Trophoblast cell (in vitro differentiated cells and primary cell): ENCODE measurements around the gene EPB41L2.

Source experiments
- DNase-seq, 2 donors: peaks; one replicate each; pipeline ENCODE4 v3.0.0-alpha.2; 2016
- H2AFZ ChIP-seq: 2 replicates; pipeline ENCODE4 v1.6.1; 2013; ENCODE audit warnings: low read length, moderate library complexity, mild to moderate bottlenecking; ENCODE audit not compliant: insufficient read depth, poor library complexity
- H2AK5ac ChIP-seq: 2 replicates; pipeline ENCODE4 v1.6.1; 2013; ENCODE audit warnings: mild to moderate bottlenecking, low read length
- H2BK120ac ChIP-seq: 2 replicates; pipeline ENCODE4 v1.6.1; 2013; ENCODE audit warnings: low read length, mild to moderate bottlenecking, moderate library complexity; ENCODE audit not compliant: insufficient read depth, poor library complexity
- H2BK12ac ChIP-seq: 2 replicates; pipeline ENCODE4 v1.6.1; 2013; ENCODE audit warnings: mild to moderate bottlenecking, low read length, moderate library complexity
- H2BK5ac ChIP-seq: 2 replicates; pipeline ENCODE4 v1.6.1; 2013; ENCODE audit warnings: low read length, low read depth, moderate library complexity, mild to moderate bottlenecking; ENCODE audit not compliant: poor library complexity
- H3K14ac ChIP-seq: 2 replicates; pipeline ENCODE4 v1.6.1; 2013; ENCODE audit warnings: mild to moderate bottlenecking, low read length
- H3K18ac ChIP-seq: 2 replicates; pipeline ENCODE4 v1.6.1; 2013; ENCODE audit warnings: mild to moderate bottlenecking, low read length
- H3K23ac ChIP-seq: 2 replicates; pipeline ENCODE4 v1.6.1; 2013; ENCODE audit warnings: low read length
- H3K27ac ChIP-seq: 2 replicates; pipeline ENCODE4 v1.5.1; 2013; ENCODE audit warnings: low read depth, mild to moderate bottlenecking, inconsistent platforms, low read length, moderate library complexity
- H3K27me3 ChIP-seq: 2 replicates; pipeline ENCODE4 v1.6.1; 2013; ENCODE audit warnings: inconsistent platforms, mild to moderate bottlenecking, low read length, moderate library complexity; ENCODE audit not compliant: insufficient read depth
- H3K36me3 ChIP-seq, 2 experiments: 1 replicate in 1 of 2; 2 replicates in 1 of 2; pipeline ENCODE4 v1.6.1; 2013; ENCODE audit warnings: low read length in 2 of 2, mild to moderate bottlenecking in 2 of 2, moderate library complexity in 1 of 2; ENCODE audit not compliant: insufficient read depth in 2 of 2, control insufficient read depth in 1 of 2
- H3K4ac ChIP-seq: 2 replicates; pipeline ENCODE4 v1.6.1; 2013; ENCODE audit warnings: low read depth, mild to moderate bottlenecking, low read length, moderate library complexity
- H3K4me1 ChIP-seq, 2 experiments: 1 replicate in 1 of 2; 2 replicates in 1 of 2; pipeline ENCODE4 v1.6.1; 2013; ENCODE audit warnings: low read length in 2 of 2, mild to moderate bottlenecking in 2 of 2, moderate library complexity in 1 of 2; ENCODE audit not compliant: insufficient read depth in 2 of 2, control insufficient read depth in 1 of 2
- H3K4me2 ChIP-seq: 2 replicates; pipeline ENCODE4 v1.6.1; 2013; ENCODE audit warnings: inconsistent platforms, mild to moderate bottlenecking, low read length, moderate library complexity
- H3K4me3 ChIP-seq: 2 replicates; pipeline ENCODE4 v1.5.1; 2013; ENCODE audit warnings: mild to moderate bottlenecking, low read depth, low read length, inconsistent platforms
- H3K79me1 ChIP-seq: one replicate; pipeline ENCODE4 v1.6.1; 2013; ENCODE audit warnings: low read length
- H3K79me2 ChIP-seq: 2 replicates; pipeline ENCODE4 v1.6.1; 2013; ENCODE audit warnings: low read length, mild to moderate bottlenecking; ENCODE audit not compliant: control insufficient read depth, insufficient read depth, poor library complexity
- H3K9ac ChIP-seq: 2 replicates; pipeline ENCODE4 v1.6.1; 2013; ENCODE audit warnings: mild to moderate bottlenecking, low read length
- H3K9me3 ChIP-seq: 2 replicates; pipeline ENCODE4 v1.6.1; 2013; ENCODE audit warnings: low read depth, mild to moderate bottlenecking, control low read depth, inconsistent platforms, low read length; ENCODE audit not compliant: insufficient read depth
- H4K12ac ChIP-seq: 2 replicates; pipeline ENCODE4 v1.6.1; 2013; ENCODE audit warnings: low read depth, mild to moderate bottlenecking, low read length, moderate library complexity
- H4K8ac ChIP-seq: 2 replicates; pipeline ENCODE4 v1.6.1; 2013; ENCODE audit warnings: low read depth, mild to moderate bottlenecking, low read length, moderate library complexity
- H4K91ac ChIP-seq: one replicate; pipeline ENCODE4 v1.6.1; 2013; ENCODE audit warnings: low read depth, mild to moderate bottlenecking, low read length, moderate library complexity
- WGBS: extraction: QIAGEN DNeasy Blood & Tissue Kit; methylation state at CpG from one replicate; pipeline ENCODE4 v1.1.7; 2013; ENCODE audit warnings: missing lambda C conversion rate; ENCODE audit not compliant: insufficient read length, insufficient coverage; ENCODE audit errors: extremely low coverage; 5-methylcytosine and 5-hydroxymethylcytosine counted together

Gene EPB41L2

GRCh38 chr6:130936933-130937332 is 126.1 kb downstream of the EPB41L2 start:
- H2AK5ac ChIP-seq: no peak overlapping the region
- no peak overlapping the region for H4K8ac ChIP-seq
- H3K27me3 ChIP-seq: no peaks in the 10 kb centered on the region
- no peak overlapping the region for H3K4me3 ChIP-seq
- H2BK12ac ChIP-seq: no peak overlapping the region
- H3K4ac ChIP-seq: no peak overlapping the region
- no peak overlapping the region for H3K27ac ChIP-seq
- no peak overlapping the region for H2AFZ ChIP-seq
- peaks cover 4 to 6% of the 10 kb centered on the region in 2 experiments for H3K4me1 ChIP-seq
- no peaks in the 10 kb centered on the region for H3K36me3 ChIP-seq
- no peak overlapping the region for H2BK120ac ChIP-seq
- no peak for DNase-seq
- H3K79me2 ChIP-seq: no peaks in the 10 kb centered on the region
- H3K18ac ChIP-seq: no peak overlapping the region
- no CpG with 5 or more reads among the region's 5 CpGs for WGBS
- no peak overlapping the region for H4K12ac ChIP-seq
- H2BK5ac ChIP-seq: no peak overlapping the region
- H3K4me2 ChIP-seq: no peak overlapping the region
- H3K9ac ChIP-seq: no peak overlapping the region
- H3K79me1 ChIP-seq: no peaks in the 10 kb centered on the region
- no peak overlapping the region for H4K91ac ChIP-seq
- no peak overlapping the region for H3K14ac ChIP-seq
- no peak overlapping the region for H3K23ac ChIP-seq
- H3K9me3 ChIP-seq: no peaks in the 10 kb centered on the region

GRCh38 chr6:130935978-130936377 is 127.1 kb downstream of the EPB41L2 start:
- Histone ChIP-seq H2BK120ac (no peak overlapping the region), H3K4me2 (no peak overlapping the region), H3K4ac (no peak overlapping the region), H2BK12ac (no peak overlapping the region), H3K14ac (no peak overlapping the region), H3K4me1 (peaks cover 4 to 6% of the 10 kb centered on the region in 2 experiments), H4K91ac (no peak overlapping the region), H3K4me3 (no peak overlapping the region), H2BK5ac (no peak overlapping the region), H3K18ac (no peak overlapping the region), H4K12ac (no peak overlapping the region), H3K27me3 (no peaks in the 10 kb centered on the region), H3K23ac (no peak overlapping the region), H3K79me1 (no peaks in the 10 kb centered on the region), H4K8ac (no peak overlapping the region), H3K9me3 (no peaks in the 10 kb centered on the region), H3K36me3 (no peaks in the 10 kb centered on the region), H3K27ac (no peak overlapping the region), H3K79me2 (no peaks in the 10 kb centered on the region), H2AFZ (no peak overlapping the region), H3K9ac (no peak overlapping the region), H2AK5ac (no peak overlapping the region)
- DNase-seq: no peak

- no peak overlapping the region for H4K91ac ChIP-seq
Measured at GRCh38 chr6:130934848-130935585, 128.0 kb downstream of the EPB41L2 start.

DNA sequence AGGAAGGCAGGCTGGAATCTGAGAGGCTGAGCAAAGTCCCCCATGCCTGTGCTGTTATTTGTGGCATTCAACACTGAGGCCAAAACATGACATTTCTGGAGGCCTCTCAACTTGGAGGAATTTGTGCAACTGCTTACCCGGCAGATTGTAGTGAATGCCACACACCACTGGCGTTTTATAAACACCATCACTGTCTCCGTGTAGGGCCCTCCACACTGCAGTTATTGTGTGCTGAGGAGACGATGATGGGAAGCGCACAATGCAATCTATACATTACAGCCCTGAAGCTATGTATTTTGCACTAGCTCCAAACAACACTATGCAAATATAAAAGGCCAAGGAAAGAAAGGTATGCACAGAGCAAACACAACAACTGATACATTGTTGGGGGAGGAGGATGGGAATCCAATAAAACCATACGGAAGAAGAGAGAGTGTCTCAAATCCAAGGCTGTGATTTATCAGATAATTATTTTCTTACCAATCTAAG is 129.3 kb downstream of the EPB41L2 start:
- Histone ChIP-seq H4K8ac (no peak overlapping the region), H3K9me3 (no peaks in the 10 kb centered on the region), H2AFZ (no peak overlapping the region), H3K79me2 (no peaks in the 10 kb centered on the region), H2BK12ac (no peak overlapping the region), H4K91ac (no peak overlapping the region), H3K18ac (no peak overlapping the region), H3K27ac (no peak overlapping the region), H3K14ac (no peak overlapping the region), H2BK5ac (no peak overlapping the region), H3K79me1 (no peaks in the 10 kb centered on the region), H3K4me3 (no peak overlapping the region), H2BK120ac (no peak overlapping the region), H3K27me3 (no peaks in the 10 kb centered on the region), H3K9ac (no peak overlapping the region), H3K4me2 (peak overlapping the region; percentile 5), H3K36me3 (no peaks in the 10 kb centered on the region), H2AK5ac (no peak overlapping the region), H4K12ac (no peak overlapping the region), H3K4ac (no peak overlapping the region), H3K4me1 (peaks cover 4 to 6% of the 10 kb centered on the region in 2 experiments), H3K23ac (no peak overlapping the region)
- peak in 1 of 2 donors; percentile 55 for DNase-seq
- no CpG with 5 or more reads among the region's 6 CpGs for WGBS

More at GRCh38 chr6:130934848-130935585, 128.0 kb downstream of the EPB41L2 start:
- DNase-seq: peak in 1 of 2 donors; percentile 33
- no peak overlapping the region for H3K9ac ChIP-seq
- H3K18ac ChIP-seq: no peak overlapping the region
- no CpG with 5 or more reads among the region's 4 CpGs for WGBS
- H3K27me3 ChIP-seq: no peaks in the 10 kb centered on the region
- H3K4me2 ChIP-seq: no peak overlapping the region
- no peak overlapping the region for H3K23ac ChIP-seq
- no peak overlapping the region for H2BK5ac ChIP-seq
- no peaks in the 10 kb centered on the region for H3K9me3 ChIP-seq
- H2BK120ac ChIP-seq: no peak overlapping the region
- H2BK12ac ChIP-seq: no peak overlapping the region
- H3K36me3 ChIP-seq: no peaks in the 10 kb centered on the region
- H4K12ac ChIP-seq: no peak overlapping the region
- H2AFZ ChIP-seq: no peak overlapping the region
- peaks cover 4 to 6% of the 10 kb centered on the region in 2 experiments for H3K4me1 ChIP-seq
- no peak overlapping the region for H2AK5ac ChIP-seq
- no peak overlapping the region for H3K14ac ChIP-seq
- H3K4me3 ChIP-seq: no peak overlapping the region
- H3K79me1 ChIP-seq: no peaks in the 10 kb centered on the region
- no peak overlapping the region for H3K4ac ChIP-seq
- H4K8ac ChIP-seq: no peak overlapping the region
- H3K79me2 ChIP-seq: no peaks in the 10 kb centered on the region
- no peak overlapping the region for H3K27ac ChIP-seq
